Measurements from ENCODE around the gene VPS4B.
A peak's percentile ranks its signal among the peaks of the same experiment; 100 is the strongest.

VPS4B gene

GRCh38 chr18:63451799-63452660 lies 29.8 kb upstream of the VPS4B start:
- ATAC-seq (ENCODE audit: low read depth), result peak; percentile 84
- Histone ChIP-seq H3K36me3 (ENCODE audit: low read depth) (no peaks in the 10 kb centered on the region), H3K27ac (ENCODE audit: poor library complexity, severe bottlenecking) (peak overlapping the region; percentile 99), H3K9me3 (ENCODE audit: severe bottlenecking) (no peaks in the 10 kb centered on the region), H3K4me3 (ENCODE audit: severe bottlenecking) (no peak overlapping the region), H3K27me3 (ENCODE audit: insufficient read depth, poor library complexity, severe bottlenecking) (no peaks in the 10 kb centered on the region), H3K4me1 (ENCODE audit: insufficient read depth, poor library complexity, severe bottlenecking) (peaks cover 53% of the 10 kb centered on the region)
- TF ChIP-seq CTCF (IDR thresholded peaks at IDR 0.05; ENCODE audit: poor library complexity, severe bottlenecking), result no peak
- peak; percentile 75 for DNase-seq (ENCODE audit: low spot score)

GRCh38 chr18:63449426-63449825 lies 27.1 kb upstream of the VPS4B start:
- no peaks in the 10 kb centered on the region for H3K9me3 ChIP-seq (ENCODE audit: severe bottlenecking)
- DNase-seq (ENCODE audit: low spot score) (no peak), ATAC-seq (ENCODE audit: low read depth) (no peak)
- H3K27me3 ChIP-seq (ENCODE audit: insufficient read depth, poor library complexity, severe bottlenecking), result no peaks in the 10 kb centered on the region
- peak overlapping the region; percentile 99 for H3K27ac ChIP-seq (ENCODE audit: poor library complexity, severe bottlenecking)
- H3K4me1 ChIP-seq (ENCODE audit: insufficient read depth, poor library complexity, severe bottlenecking), result peaks cover 50% of the 10 kb centered on the region
- no peak overlapping the region for H3K4me3 ChIP-seq (ENCODE audit: severe bottlenecking)
- no peaks in the 10 kb centered on the region for H3K36me3 ChIP-seq (ENCODE audit: low read depth)
- TF ChIP-seq CTCF (IDR thresholded peaks at IDR 0.05; ENCODE audit: poor library complexity, severe bottlenecking), result no peak

- no peaks in the 10 kb centered on the region for H3K27me3 ChIP-seq (ENCODE audit: insufficient read depth, poor library complexity, severe bottlenecking)
- no peak for DNase-seq (ENCODE audit: low spot score)
- H3K27ac ChIP-seq (ENCODE audit: poor library complexity, severe bottlenecking), result peak overlapping the region; percentile 97
- no peak overlapping the region for H3K4me3 ChIP-seq (ENCODE audit: severe bottlenecking)
- peaks cover 37% of the 10 kb centered on the region for H3K4me1 ChIP-seq (ENCODE audit: insufficient read depth, poor library complexity, severe bottlenecking)
- no peaks in the 10 kb centered on the region for H3K9me3 ChIP-seq (ENCODE audit: severe bottlenecking)
- no peaks in the 10 kb centered on the region for H3K36me3 ChIP-seq (ENCODE audit: low read depth)
- TF ChIP-seq CTCF (IDR thresholded peaks at IDR 0.05; ENCODE audit: poor library complexity, severe bottlenecking), result no peak
- no peak for ATAC-seq (ENCODE audit: low read depth)
These were observed 24.8 kb upstream of the VPS4B start for GRCh38 chr18:63447066-63447465.

- H3K36me3 ChIP-seq (ENCODE audit: low read depth), result no peaks in the 10 kb centered on the region
- H3K27ac ChIP-seq (ENCODE audit: poor library complexity, severe bottlenecking), result peak overlapping the region; percentile 97
- peaks cover 29% of the 10 kb centered on the region for H3K4me1 ChIP-seq (ENCODE audit: insufficient read depth, poor library complexity, severe bottlenecking)
- ATAC-seq (ENCODE audit: low read depth) (no peak), DNase-seq (ENCODE audit: low spot score) (no peak)
- no peak for TF ChIP-seq CTCF (IDR thresholded peaks at IDR 0.05; ENCODE audit: poor library complexity, severe bottlenecking)
- H3K4me3 ChIP-seq (ENCODE audit: severe bottlenecking), result no peak overlapping the region
- no peaks in the 10 kb centered on the region for H3K9me3 ChIP-seq (ENCODE audit: severe bottlenecking)
- no peaks in the 10 kb centered on the region for H3K27me3 ChIP-seq (ENCODE audit: insufficient read depth, poor library complexity, severe bottlenecking)
These were observed 24.0 kb upstream of the VPS4B start for GRCh38 chr18:63446266-63446665.

- DNase-seq (ENCODE audit: low spot score) (no peak), ATAC-seq (ENCODE audit: low read depth) (peak; percentile 10; the same call in 2 of the 3 replicates)
- TF ChIP-seq CTCF (IDR thresholded peaks at IDR 0.05; ENCODE audit: poor library complexity, severe bottlenecking), result no peak
- Histone ChIP-seq H3K27ac (ENCODE audit: poor library complexity, severe bottlenecking) (peak overlapping the region; percentile 97), H3K4me1 (ENCODE audit: insufficient read depth, poor library complexity, severe bottlenecking) (peaks cover 35% of the 10 kb centered on the region), H3K27me3 (ENCODE audit: insufficient read depth, poor library complexity, severe bottlenecking) (no peaks in the 10 kb centered on the region), H3K9me3 (ENCODE audit: severe bottlenecking) (no peaks in the 10 kb centered on the region), H3K4me3 (ENCODE audit: severe bottlenecking) (no peak overlapping the region), H3K36me3 (ENCODE audit: low read depth) (no peaks in the 10 kb centered on the region)
These were observed 22.8 kb upstream of the VPS4B start for GRCh38 chr18:63445037-63445436.

Data from RWPE2 (cell line).